H1 (cell line): ENCODE data around the gene CRHR1. TPM values are rescaled to one million over a fixed set of nuclear protein-coding genes. Genes with fewer than 3 reads are reported as not detected.

Experiments used
- CTCF ChIA-PET: fragments of 300-600 bp; sonication (Branson Sonifier 250); formaldehyde crosslinking; loops from one replicate; lab custom pipeline; 2021; ENCODE audit not compliant: partially characterized antibody; lab: Charles Lee
- POLR2A ChIA-PET: fragments of 300-600 bp; sonication (Branson Sonifier 250); formaldehyde crosslinking; loops from one replicate; lab custom pipeline; 2021; ENCODE audit warnings: inconsistent platforms; ENCODE audit not compliant: partially characterized antibody; lab: Charles Lee
- DNase-seq, 2 experiments: peaks; one replicate each; pipeline versions ENCODE4 v3.0.0 to v3.0.0-alpha.2; 2010 to 2022; ENCODE audit warnings: low spot score in 2 of 2, low read depth in 1 of 2, mixed read lengths in 1 of 2
- FAIRE-seq: peaks from 2 replicates; lab custom pipeline; 2011; peaks lifted over from hg19 to GRCh38; lab: Jason Lieb, UNC
- H2AFZ ChIP-seq: 2 replicates; pipeline ENCODE4 v1.8.1; 2012; ENCODE audit warnings: low read length, inconsistent platforms
- H2AK5ac ChIP-seq: 2 replicates; pipeline ENCODE4 v1.6.1; 2013; ENCODE audit warnings: low read depth, low read length
- H2BK120ac ChIP-seq: replicated peaks from 2 replicates; pipeline ENCODE3; 2013; ENCODE audit warnings: low read depth, low read length, inconsistent platforms
- H2BK12ac ChIP-seq: 2 replicates; pipeline ENCODE4 v1.6.1; 2013; ENCODE audit warnings: low read depth, low read length
- H2BK15ac ChIP-seq: 2 replicates; pipeline ENCODE4 v1.6.1; 2013; ENCODE audit warnings: low read length
- H2BK20ac ChIP-seq: 2 replicates; pipeline ENCODE4 v1.6.1; 2013; ENCODE audit warnings: low read length
- H2BK5ac ChIP-seq: 2 replicates; pipeline ENCODE4 v1.6.1; 2013; ENCODE audit warnings: low read depth, low read length
- H3K14ac ChIP-seq: 2 replicates; pipeline ENCODE4 v1.6.1; 2013; ENCODE audit warnings: inconsistent platforms; ENCODE audit not compliant: insufficient read length
- H3K18ac ChIP-seq: 2 replicates; pipeline ENCODE4 v1.6.1; 2013; ENCODE audit warnings: low read length; ENCODE audit errors: extremely low read depth
- H3K23ac ChIP-seq: 2 replicates; pipeline ENCODE4 v1.6.1; 2013; ENCODE audit warnings: inconsistent platforms; ENCODE audit not compliant: insufficient read length
- H3K23me2 ChIP-seq: 2 replicates; pipeline ENCODE4 v1.6.1; 2013; ENCODE audit warnings: low read depth, low read length
- H3K27ac ChIP-seq: 2 replicates; pipeline ENCODE4 v1.6.1; 2011; ENCODE audit warnings: low read depth, low read length, inconsistent platforms
- H3K27me3 ChIP-seq, 4 experiments: replicated peaks in 1 of 4; 1 replicate in 1 of 4; 2 replicates in 3 of 4; pipeline versions ENCODE4 v1.6.1 to v1.8.1; 2011 to 2013; ENCODE audit warnings: low read length in 3 of 4, mild to moderate bottlenecking in 3 of 4, inconsistent platforms in 2 of 4, mixed read lengths in 2 of 4, moderate library complexity in 1 of 4; ENCODE audit not compliant: control insufficient read depth in 3 of 4, insufficient read depth in 3 of 4; ENCODE audit errors: extremely low read depth in 1 of 4
- H3K36me3 ChIP-seq, 4 experiments: 2 replicates each; pipeline versions ENCODE4 v1.6.1 to v1.8.1; 2011 to 2013; ENCODE audit warnings: mild to moderate bottlenecking in 4 of 4, low read length in 3 of 4, moderate library complexity in 2 of 4, control low read depth in 1 of 4, inconsistent platforms in 1 of 4; ENCODE audit not compliant: insufficient read depth in 4 of 4, control insufficient read depth in 2 of 4
- H3K4ac ChIP-seq: replicated peaks from 2 replicates; pipeline ENCODE3; 2013; ENCODE audit warnings: low read length, low read depth, mixed read lengths, inconsistent platforms; ENCODE audit not compliant: insufficient read length
- H3K4me1 ChIP-seq, 4 experiments: replicated peaks in 1 of 4; 1 replicate in 1 of 4; 2 replicates in 3 of 4; pipeline versions ENCODE4 v1.6.1 to v1.8.1; 2011 to 2013; ENCODE audit warnings: low read length in 3 of 4, inconsistent platforms in 2 of 4, mixed read lengths in 1 of 4; ENCODE audit not compliant: insufficient read depth in 4 of 4, control insufficient read depth in 3 of 4
- H3K4me2 ChIP-seq, 2 experiments: 2 replicates each; pipeline versions ENCODE4 v1.6.1 to v1.8.1; 2011 to 2013; ENCODE audit warnings: low read depth in 2 of 2, low read length in 2 of 2, control low read depth in 1 of 2, inconsistent platforms in 1 of 2, mild to moderate bottlenecking in 1 of 2; ENCODE audit not compliant: insufficient read depth in 1 of 2
- H3K4me3 ChIP-seq, 4 experiments: fragments of 200-600, 300-600 bp in 1 of 4; sonication (generic), shearing (Covaris generic), sonication (Bioruptor Twin) in 1 of 4; 2 replicates each; pipeline versions ENCODE4 v1.5.1 to v1.8.1; 2011 to 2016; ENCODE audit warnings: low read length in 4 of 4, low read depth in 3 of 4, control low read depth in 2 of 4, inconsistent platforms in 2 of 4, mild to moderate bottlenecking in 2 of 4, mixed read lengths in 1 of 4, moderate library complexity in 1 of 4; ENCODE audit not compliant: insufficient read depth in 2 of 4; ENCODE audit errors: extremely low read depth in 1 of 4
- H3K56ac ChIP-seq: replicated peaks from 2 replicates; pipeline ENCODE3; 2013; ENCODE audit warnings: low read depth, mild to moderate bottlenecking, mixed read lengths, low read length, inconsistent platforms; ENCODE audit not compliant: insufficient read length
- H3K79me1 ChIP-seq: 2 replicates; pipeline ENCODE4 v1.6.1; 2013; ENCODE audit warnings: low read depth, low read length, control low read depth
- H3K79me2 ChIP-seq, 2 experiments: 2 replicates each; pipeline versions ENCODE4 v1.6.1 to v1.8.1; 2012 to 2013; ENCODE audit warnings: low read length in 2 of 2, mild to moderate bottlenecking in 2 of 2, inconsistent platforms in 1 of 2; ENCODE audit not compliant: insufficient read depth in 2 of 2, control insufficient read depth in 1 of 2
- H3K9ac ChIP-seq, 4 experiments: replicated peaks in 1 of 4; 1 replicate in 1 of 4; 2 replicates in 3 of 4; pipeline versions ENCODE4 v1.6.1 to v1.8.1; 2011 to 2013; ENCODE audit warnings: low read depth in 3 of 4, low read length in 3 of 4, control low read depth in 2 of 4, mild to moderate bottlenecking in 2 of 4, moderate library complexity in 2 of 4, inconsistent platforms in 1 of 4; ENCODE audit errors: extremely low read depth in 1 of 4
- H3K9me3 ChIP-seq, 2 experiments: 2 replicates each; pipeline versions ENCODE4 v1.6.1 to v1.8.1; 2012 to 2013; ENCODE audit warnings: mild to moderate bottlenecking in 2 of 2, moderate library complexity in 2 of 2, control low read depth in 1 of 2, inconsistent platforms in 1 of 2, low read depth in 1 of 2, low read length in 1 of 2, mixed read lengths in 1 of 2; ENCODE audit not compliant: insufficient read depth in 2 of 2
- H4K20me1 ChIP-seq, 2 experiments: replicated peaks in 1 of 2; 2 replicates each; pipeline versions ENCODE3 to v1.8.1; 2011 to 2013; ENCODE audit warnings: inconsistent platforms in 2 of 2, low read length in 2 of 2, mild to moderate bottlenecking in 1 of 2; ENCODE audit not compliant: insufficient read depth in 2 of 2, control insufficient read depth in 1 of 2
- H4K5ac ChIP-seq: 2 replicates; pipeline ENCODE4 v1.6.1; 2013; ENCODE audit warnings: low read length, low read depth, mixed read lengths, inconsistent platforms; ENCODE audit not compliant: insufficient read length
- H4K8ac ChIP-seq: 2 replicates; pipeline ENCODE4 v1.8.0; 2013; ENCODE audit warnings: mild to moderate bottlenecking, moderate library complexity, low read length, inconsistent platforms; ENCODE audit not compliant: insufficient read depth; ENCODE audit errors: extremely low read depth
- H4K91ac ChIP-seq: replicated peaks from 2 replicates; pipeline ENCODE3; 2013; ENCODE audit warnings: low read length, mixed read lengths, inconsistent platforms; ENCODE audit not compliant: insufficient read length
- ATF2 ChIP-seq: IDR thresholded peaks from 2 replicates; pipeline ENCODE4 v1.6.1; 2012; ENCODE audit warnings: low read length, inconsistent platforms
- GABPA ChIP-seq: IDR thresholded peaks from 2 replicates; pipeline ENCODE4 v1.6.1; 2011; ENCODE audit warnings: mild to moderate bottlenecking, low read length, moderate library complexity, borderline replicate concordance; ENCODE audit not compliant: insufficient read depth
- GTF2F1 ChIP-seq: IDR thresholded peaks from 2 replicates; pipeline ENCODE4 v1.6.1; 2012; ENCODE audit warnings: low read depth, low read length, improper control_type of control experiment, borderline replicate concordance
- WGBS, 2 experiments: shearing (Covaris generic) in 1 of 2; methylation state at CpG; one replicate each; pipeline versions ENCODE4 v1.1.6 to v1.1.7; 2013 to 2015; ENCODE audit warnings: low lambda C conversion rate in 2 of 2, mixed read lengths in 2 of 2, inconsistent platforms in 1 of 2, low coverage in 1 of 2, missing lambda C conversion rate in 1 of 2; ENCODE audit not compliant: insufficient replicate concordance in 2 of 2, insufficient coverage in 1 of 2, insufficient read length in 1 of 2; ENCODE audit errors: extremely low coverage in 1 of 2, missing lambda C conversion rate in 1 of 2; 5-methylcytosine and 5-hydroxymethylcytosine counted together
- polyA plus RNA-seq, 7 experiments: library from polyadenylated mRNA; depleted of rRNA in 3 of 7; stranded (reverse) in 5 of 7; unstranded in 2 of 7; fragments of >200 nt in 5 of 7; fragments of 200-250 nt in 2 of 7; gene quantifications; 1 replicate in 5 of 7; 2 replicates in 1 of 7; 4 replicates in 1 of 7; pipeline versions ENCODE4 v1.2.1 to v1.2.3, GENCODE V29; 2011 to 2013; ENCODE audit warnings: missing spikeins in 2 of 7, mixed read lengths in 2 of 7
- total RNA-seq: library from RNA; stranded (reverse); fragmentation: NEBNext Ultra II Directional; extraction: Animal tissue kit (Norgen Biotek cat#: 25700); gene quantifications from 2 replicates; pipeline ENCODE4 v1.2.1, GENCODE V29; 2021

The CRHR1 gene
- total and polyA plus RNA-seq, 2 of the 8 experiments (the other 6 are each of a cell fraction or from before 2014, with no cell fraction given) = 0.56 to 1.7 TPM

GRCh38 chr17:45789874-45790273 lies 5.8 kb downstream of the CRHR1 start:
- Histone ChIP-seq H2BK120ac (no peak overlapping the region), H3K4me1 (peaks cover 0 to 22% (median 10%) of the 10 kb centered on the region in 4 experiments; a peak in 6 of 7 replicates), H3K79me2 (no peaks in the 10 kb centered on the region), H4K5ac (no peak overlapping the region), H4K91ac (no peak overlapping the region), H3K14ac (no peak overlapping the region), H3K27me3 (peaks cover 9 to 47% (median 28%) of the 10 kb centered on the region in 4 experiments), H3K79me1 (no peaks in the 10 kb centered on the region), H3K36me3 (no peaks in the 10 kb centered on the region), H3K9me3 (no peaks in the 10 kb centered on the region), H3K9ac (no peak overlapping the region), H2BK5ac (no peak overlapping the region), H4K20me1 (no peaks in the 10 kb centered on the region), H3K56ac (no peak overlapping the region), H2BK15ac (no peak overlapping the region), H2AK5ac (no peak overlapping the region), H2BK12ac (no peak overlapping the region), H3K4me3 (no peak overlapping the region), H3K23me2 (peaks cover 4% of the 10 kb centered on the region; the same call in 1 of the 2 replicates), H3K27ac (no peak overlapping the region), H3K23ac (no peak overlapping the region), H3K18ac (no peak overlapping the region), H2AFZ (no peak overlapping the region), H2BK20ac (no peak overlapping the region), H3K4me2 (no peak overlapping the region), H3K4ac (no peak overlapping the region), H4K8ac (no peak overlapping the region)
- 79% methylated on average over 3 of the region's 3 CpGs; no CpG with 5 or more reads in 1 of the 2 experiments for WGBS, 2 experiments
- ChIA-PET POLR2A (no interaction called here), CTCF (interaction anchor here (0.7 to 3.6 kb wide), 10 partner anchors 10 to 124 kb away, joined by 3 to 14 read pairs (median 4); no protein-coding TSS in a partner anchor)
- no peak for FAIRE-seq
- DNase-seq = no peak
- no peak for TF ChIP-seq GABPA
- no peak for TF ChIP-seq ATF2
- TF ChIP-seq GTF2F1 = no peak
